ENCODE measurements around the gene SORCS2.

SORCS2 gene

GRCh38 chr4:7500404-7500803 lies 308.1 kb downstream of the SORCS2 start:
- no peak for DNase-seq

- DNase-seq, result no peak
Observed at GRCh38 chr4:7501314-7501713, 309.0 kb downstream of the SORCS2 start.

- no peak for DNase-seq
Observed at GRCh38 chr4:7501873-7502272, 309.5 kb downstream of the SORCS2 start.

GRCh38 chr4:7503559-7504249 lies 311.4 kb downstream of the SORCS2 start:
- no peak for DNase-seq

GRCh38 chr4:7505116-7505900 lies 313.0 kb downstream of the SORCS2 start:
- DNase-seq, result no peak

GRCh38 chr4:7506119-7506518 lies 313.8 kb downstream of the SORCS2 start:
- no peak for DNase-seq

- DNase-seq, result no peak
Observed at GRCh38 chr4:7506572-7506971, 314.2 kb downstream of the SORCS2 start.

- no peak for DNase-seq
Observed at GRCh38 chr4:7507381-7507780, 315.0 kb downstream of the SORCS2 start.

GRCh38 chr4:7510066-7510465 lies 317.7 kb downstream of the SORCS2 start:
- no peak for DNase-seq

- no peak for DNase-seq
Observed at GRCh38 chr4:7510538-7510937, 318.2 kb downstream of the SORCS2 start.

- DNase-seq, result no peak
Observed at GRCh38 chr4:7511525-7511924, 319.2 kb downstream of the SORCS2 start.

GRCh38 chr4:7512428-7512827 lies 320.1 kb downstream of the SORCS2 start:
- no peak for DNase-seq

- no peak for DNase-seq
Observed at GRCh38 chr4:7512946-7513345, 320.6 kb downstream of the SORCS2 start.

- DNase-seq, result no peak
Observed at GRCh38 chr4:7513671-7514070, 321.3 kb downstream of the SORCS2 start.

- no peak for DNase-seq
Observed at GRCh38 chr4:7514281-7514680, 321.9 kb downstream of the SORCS2 start.

GRCh38 chr4:7514789-7515188 lies 322.5 kb downstream of the SORCS2 start:
- DNase-seq, result no peak

GRCh38 chr4:7515390-7515902 lies 323.1 kb downstream of the SORCS2 start:
- DNase-seq, result no peak

GRCh38 chr4:7516096-7516772 lies 323.9 kb downstream of the SORCS2 start:
- DNase-seq, result no peak

- no peak for DNase-seq
Observed at GRCh38 chr4:7516773-7517144, 324.4 kb downstream of the SORCS2 start.

- no peak for DNase-seq
Observed at GRCh38 chr4:7518871-7519637, 326.7 kb downstream of the SORCS2 start.

GRCh38 chr4:7519638-7520376 lies 327.5 kb downstream of the SORCS2 start:
- no peak for DNase-seq

GRCh38 chr4:7521666-7522065 lies 329.3 kb downstream of the SORCS2 start:
- DNase-seq, result no peak
